Activated CD4-positive, alpha-beta T cell treated with anti-CD3 and anti-CD28 coated beads, Interleukin-2, Interleukin-6, amounts not matched to agents 100 ng/mL and 50 ng/mL, durations not matched to agents 16 hours and 8 hours (primary cell): ENCODE measurements around the gene TAS1R3.

Experiments used
- DNase-seq: peaks from one replicate; pipeline ENCODE4 v3.0.0-alpha.2; 2020

Gene TAS1R3

DNA sequence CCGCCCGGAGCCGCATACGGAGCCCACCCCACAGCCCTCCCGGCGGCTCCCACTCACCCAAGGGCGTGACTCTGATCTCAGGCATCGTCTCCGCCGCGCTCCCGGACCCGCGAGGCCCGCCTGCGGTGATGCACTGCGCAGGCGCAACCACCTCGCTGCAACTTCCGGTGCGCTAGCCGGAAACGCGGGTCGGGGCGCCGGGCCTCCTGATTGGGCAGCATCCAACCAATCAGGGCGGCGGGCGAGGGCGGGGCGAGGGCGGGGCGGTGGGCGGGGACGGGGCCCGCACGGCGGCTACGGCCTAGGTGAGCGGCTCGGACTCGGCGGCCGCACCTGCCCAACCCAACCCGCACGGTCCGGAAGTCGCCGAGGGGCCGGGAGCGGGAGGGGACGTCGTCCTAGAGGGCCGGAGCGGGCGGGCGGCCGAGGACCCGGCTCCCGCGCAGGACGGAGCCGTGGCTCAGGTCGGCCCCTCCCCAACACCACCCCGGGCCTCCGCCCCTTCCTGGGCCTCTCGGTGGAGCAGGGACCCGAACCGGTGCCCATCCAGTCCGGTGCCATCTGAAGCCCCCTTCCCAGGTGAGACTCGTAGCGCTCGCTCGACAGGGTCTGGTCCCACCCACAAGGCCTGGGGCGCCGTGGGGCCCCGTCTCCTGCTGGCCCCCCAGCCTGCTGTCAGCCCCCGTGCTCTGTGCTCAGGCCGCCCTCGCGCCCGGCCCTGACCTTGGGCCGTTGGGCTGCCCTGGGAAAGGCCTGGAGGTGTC lies 6.4 kb upstream of the TAS1R3 start, which contains the start of the genes CPTP and INTS11:
Gene CPTP (plus strand): TSS at position 279 of the 764 bp plus-strand sequence. CDS start 2,109 bp downstream, outside the sequence.
Gene INTS11 (minus strand): TSS at position 137 of the 764 bp plus-strand sequence. CDS start 52 bp downstream, at position 85.
- DNase-seq, result peak; percentile 98

DNA sequence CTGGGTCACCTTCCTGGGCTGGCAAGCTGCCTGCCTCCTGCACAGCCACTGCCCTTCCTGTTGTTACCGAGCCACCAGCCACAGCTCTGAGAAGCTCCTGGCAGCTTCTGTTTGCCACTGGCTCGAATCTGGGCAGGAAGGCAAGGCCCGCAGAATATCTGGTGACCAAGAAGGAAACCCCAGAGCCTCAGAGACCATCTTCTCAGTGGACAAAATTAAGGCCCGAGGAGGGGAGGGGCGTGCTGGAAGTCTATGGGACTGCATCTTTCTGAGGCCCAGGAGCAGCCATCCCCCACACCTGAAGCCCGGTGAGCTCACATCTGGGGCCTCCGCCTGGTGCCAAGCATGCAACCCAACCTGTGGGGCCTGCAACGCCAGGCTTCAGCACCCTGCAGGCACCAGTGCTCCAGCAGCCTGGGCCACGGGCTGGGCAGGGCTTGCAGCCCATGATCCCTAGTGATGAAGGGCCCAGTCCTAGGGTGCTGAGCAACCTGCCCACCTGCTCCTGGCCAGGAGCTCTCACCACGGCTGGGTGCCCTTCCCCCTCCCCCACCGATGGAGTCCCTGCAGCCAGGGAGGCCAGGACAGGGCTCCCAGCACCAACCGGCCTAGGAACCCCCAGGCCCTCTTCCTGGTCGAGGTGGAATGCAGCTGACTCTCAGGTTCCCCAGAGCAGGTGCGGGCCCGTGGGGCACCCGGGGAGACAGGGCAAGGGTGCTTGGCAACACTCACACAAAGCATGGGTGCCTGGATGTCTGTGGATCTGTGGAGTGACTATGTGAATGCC lies 5.6 kb upstream of the TAS1R3 start:
- DNase-seq, result no peak

DNA sequence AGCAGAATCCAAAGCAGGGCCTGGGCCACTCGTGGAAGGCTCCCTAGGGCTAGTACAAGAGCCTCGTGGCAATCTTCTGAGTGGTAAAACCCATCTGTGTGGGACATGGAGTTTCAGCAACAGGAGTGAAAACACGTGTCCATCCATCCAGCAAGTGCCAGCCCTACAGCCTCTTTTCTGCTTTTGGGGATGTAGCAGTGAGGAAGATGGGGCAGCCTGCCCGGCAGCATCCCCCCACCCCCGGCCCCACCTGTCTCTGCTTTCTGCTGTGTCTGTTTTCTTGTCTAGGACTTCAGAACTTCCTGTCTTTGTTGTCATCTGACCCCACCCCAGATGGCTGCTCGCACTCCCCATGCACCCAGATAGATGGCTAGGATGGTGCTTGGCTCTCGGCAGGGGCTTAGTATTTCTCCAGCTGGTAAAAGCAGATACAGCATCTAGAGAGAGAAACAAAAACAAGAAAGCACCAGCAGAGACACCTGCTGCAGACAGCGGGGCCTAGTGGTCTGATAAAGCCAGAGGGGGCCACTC lies 4.9 kb upstream of the TAS1R3 start:
- no peak for DNase-seq

DNA sequence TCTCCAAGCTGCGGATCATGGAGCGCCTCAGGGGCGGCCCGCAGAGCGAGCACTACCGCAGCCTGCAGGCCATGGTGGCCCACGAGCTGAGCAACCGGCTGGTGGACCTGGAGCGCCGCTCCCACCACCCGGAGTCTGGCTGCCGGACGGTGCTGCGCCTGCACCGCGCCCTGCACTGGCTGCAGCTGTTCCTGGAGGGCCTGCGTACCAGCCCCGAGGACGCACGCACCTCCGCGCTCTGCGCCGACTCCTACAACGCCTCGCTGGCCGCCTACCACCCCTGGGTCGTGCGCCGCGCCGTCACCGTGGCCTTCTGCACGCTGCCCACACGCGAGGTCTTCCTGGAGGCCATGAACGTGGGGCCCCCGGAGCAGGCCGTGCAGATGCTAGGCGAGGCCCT lies 3.8 kb upstream of the TAS1R3 start:
- no peak for DNase-seq

DNA sequence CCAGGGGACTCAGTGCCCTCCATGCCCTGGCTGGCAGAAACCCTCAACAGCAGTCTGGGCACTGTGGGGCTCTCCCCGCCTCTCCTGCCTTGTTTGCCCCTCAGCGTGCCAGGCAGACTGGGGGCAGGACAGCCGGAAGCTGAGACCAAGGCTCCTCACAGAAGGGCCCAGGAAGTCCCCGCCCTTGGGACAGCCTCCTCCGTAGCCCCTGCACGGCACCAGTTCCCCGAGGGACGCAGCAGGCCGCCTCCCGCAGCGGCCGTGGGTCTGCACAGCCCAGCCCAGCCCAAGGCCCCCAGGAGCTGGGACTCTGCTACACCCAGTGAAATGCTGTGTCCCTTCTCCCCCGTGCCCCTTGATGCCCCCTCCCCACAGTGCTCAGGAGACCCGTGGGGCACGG lies 2.8 kb upstream of the TAS1R3 start:
- no peak for DNase-seq

GRCh38 chr1:1329304-1330210 lies 1.5 kb upstream of the TAS1R3 start:
- DNase-seq, result no peak

DNA sequence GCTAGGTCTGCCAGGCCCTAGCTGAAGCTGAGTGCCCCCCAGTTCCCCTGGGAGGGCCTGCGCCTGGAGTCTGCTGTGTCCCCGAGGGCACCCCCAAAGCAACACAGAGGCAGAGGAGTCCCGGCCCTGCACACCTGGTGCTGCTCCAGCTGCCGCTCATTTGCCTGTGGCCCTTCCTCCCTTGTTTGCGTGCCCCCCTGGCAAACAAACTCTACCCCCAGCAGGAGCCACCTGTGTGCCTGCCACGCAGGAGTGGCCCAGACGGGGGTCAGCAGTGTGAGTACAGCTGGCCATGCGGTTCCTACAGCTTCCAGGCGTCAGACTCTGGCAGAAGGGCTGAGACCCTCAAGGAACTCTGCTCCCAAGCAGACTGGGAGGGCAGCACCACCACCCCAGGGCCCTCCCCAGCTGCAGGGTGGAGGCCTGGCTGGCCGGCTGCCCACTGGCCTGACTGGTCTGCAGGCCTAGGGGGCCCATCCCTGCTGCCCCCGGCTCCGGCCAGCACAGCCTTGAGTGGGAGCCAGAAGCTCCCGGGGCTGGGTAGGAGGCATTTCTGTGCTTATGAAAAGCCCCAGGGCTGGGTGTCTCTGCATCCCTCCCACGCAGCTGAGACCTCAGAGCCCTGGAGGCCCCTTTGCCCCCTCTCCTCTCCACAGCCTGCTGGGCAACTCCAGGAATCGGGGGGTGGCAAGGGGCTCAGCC lies 563 bp upstream of the TAS1R3 start:
- DNase-seq, result no peak

DNA sequence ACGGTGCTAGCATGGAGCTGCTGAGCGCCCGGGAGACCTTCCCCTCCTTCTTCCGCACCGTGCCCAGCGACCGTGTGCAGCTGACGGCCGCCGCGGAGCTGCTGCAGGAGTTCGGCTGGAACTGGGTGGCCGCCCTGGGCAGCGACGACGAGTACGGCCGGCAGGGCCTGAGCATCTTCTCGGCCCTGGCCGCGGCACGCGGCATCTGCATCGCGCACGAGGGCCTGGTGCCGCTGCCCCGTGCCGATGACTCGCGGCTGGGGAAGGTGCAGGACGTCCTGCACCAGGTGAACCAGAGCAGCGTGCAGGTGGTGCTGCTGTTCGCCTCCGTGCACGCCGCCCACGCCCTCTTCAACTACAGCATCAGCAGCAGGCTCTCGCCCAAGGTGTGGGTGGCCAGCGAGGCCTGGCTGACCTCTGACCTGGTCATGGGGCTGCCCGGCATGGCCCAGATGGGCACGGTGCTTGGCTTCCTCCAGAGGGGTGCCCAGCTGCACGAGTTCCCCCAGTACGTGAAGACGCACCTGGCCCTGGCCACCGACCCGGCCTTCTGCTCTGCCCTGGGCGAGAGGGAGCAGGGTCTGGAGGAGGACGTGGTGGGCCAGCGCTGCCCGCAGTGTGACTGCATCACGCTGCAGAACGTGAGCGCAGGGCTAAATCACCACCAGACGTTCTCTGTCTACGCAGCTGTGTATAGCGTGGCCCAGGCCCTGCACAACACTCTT lies 1.1 kb downstream of the TAS1R3 start:
- no peak for DNase-seq

DNA sequence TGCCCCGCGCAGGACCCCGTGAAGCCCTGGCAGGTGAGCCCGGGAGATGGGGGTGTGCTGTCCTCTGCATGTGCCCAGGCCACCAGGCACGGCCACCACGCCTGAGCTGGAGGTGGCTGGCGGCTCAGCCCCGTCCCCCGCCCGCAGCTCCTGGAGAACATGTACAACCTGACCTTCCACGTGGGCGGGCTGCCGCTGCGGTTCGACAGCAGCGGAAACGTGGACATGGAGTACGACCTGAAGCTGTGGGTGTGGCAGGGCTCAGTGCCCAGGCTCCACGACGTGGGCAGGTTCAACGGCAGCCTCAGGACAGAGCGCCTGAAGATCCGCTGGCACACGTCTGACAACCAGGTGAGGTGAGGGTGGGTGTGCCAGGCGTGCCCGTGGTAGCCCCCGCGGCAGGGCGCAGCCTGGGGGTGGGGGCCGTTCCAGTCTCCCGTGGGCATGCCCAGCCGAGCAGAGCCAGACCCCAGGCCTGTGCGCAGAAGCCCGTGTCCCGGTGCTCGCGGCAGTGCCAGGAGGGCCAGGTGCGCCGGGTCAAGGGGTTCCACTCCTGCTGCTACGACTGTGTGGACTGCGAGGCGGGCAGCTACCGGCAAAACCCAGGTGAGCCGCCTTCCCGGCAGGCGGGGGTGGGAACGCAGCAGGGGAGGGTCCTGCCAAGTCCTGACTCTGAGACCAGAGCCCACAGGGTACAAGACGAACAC lies 1.8 kb downstream of the TAS1R3 start:
- no peak for DNase-seq

DNA sequence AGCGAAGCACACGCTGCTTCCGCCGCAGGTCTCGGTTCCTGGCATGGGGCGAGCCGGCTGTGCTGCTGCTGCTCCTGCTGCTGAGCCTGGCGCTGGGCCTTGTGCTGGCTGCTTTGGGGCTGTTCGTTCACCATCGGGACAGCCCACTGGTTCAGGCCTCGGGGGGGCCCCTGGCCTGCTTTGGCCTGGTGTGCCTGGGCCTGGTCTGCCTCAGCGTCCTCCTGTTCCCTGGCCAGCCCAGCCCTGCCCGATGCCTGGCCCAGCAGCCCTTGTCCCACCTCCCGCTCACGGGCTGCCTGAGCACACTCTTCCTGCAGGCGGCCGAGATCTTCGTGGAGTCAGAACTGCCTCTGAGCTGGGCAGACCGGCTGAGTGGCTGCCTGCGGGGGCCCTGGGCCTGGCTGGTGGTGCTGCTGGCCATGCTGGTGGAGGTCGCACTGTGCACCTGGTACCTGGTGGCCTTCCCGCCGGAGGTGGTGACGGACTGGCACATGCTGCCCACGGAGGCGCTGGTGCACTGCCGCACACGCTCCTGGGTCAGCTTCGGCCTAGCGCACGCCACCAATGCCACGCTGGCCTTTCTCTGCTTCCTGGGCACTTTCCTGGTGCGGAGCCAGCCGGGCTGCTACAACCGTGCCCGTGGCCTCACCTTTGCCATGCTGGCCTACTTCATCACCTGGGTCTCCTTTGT lies 2.6 kb downstream of the TAS1R3 start:
- DNase-seq, result no peak

DNA sequence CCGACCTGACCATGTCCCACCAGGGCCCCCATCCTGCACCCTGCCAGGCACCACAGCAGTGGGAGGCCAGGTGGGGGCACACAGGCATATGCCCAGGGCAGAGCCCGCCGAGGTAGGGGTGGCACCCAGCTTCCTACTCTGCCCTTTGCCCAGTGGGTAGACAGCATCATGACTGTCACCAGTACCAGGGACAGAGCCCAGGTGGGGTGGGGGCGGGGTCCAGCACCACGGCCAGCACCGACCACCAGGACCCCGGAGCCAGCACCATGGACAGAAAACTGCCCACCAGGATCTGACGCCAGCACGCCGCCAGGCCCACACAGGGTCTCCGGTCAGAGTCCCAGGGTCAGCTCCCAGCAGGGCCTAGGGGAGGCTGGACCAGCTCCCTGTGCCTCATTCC lies 3.8 kb downstream of the TAS1R3 start:
- DNase-seq, result no peak

- no peak for DNase-seq
These were observed 4.2 kb downstream of the TAS1R3 start for GRCh38 chr1:1335283-1335682.

GRCh38 chr1:1335792-1336248 lies 4.7 kb downstream of the TAS1R3 start:
- DNase-seq, result no peak

GRCh38 chr1:1336446-1336845 lies 5.4 kb downstream of the TAS1R3 start:
- no peak for DNase-seq

- no peak for DNase-seq
These were observed 6.1 kb downstream of the TAS1R3 start for GRCh38 chr1:1336931-1337792.

- DNase-seq, result peak; percentile 62
These were observed 6.7 kb downstream of the TAS1R3 start for GRCh38 chr1:1337793-1338147.

- no peak for DNase-seq
These were observed 7.2 kb downstream of the TAS1R3 start for GRCh38 chr1:1338278-1338677.

DNA sequence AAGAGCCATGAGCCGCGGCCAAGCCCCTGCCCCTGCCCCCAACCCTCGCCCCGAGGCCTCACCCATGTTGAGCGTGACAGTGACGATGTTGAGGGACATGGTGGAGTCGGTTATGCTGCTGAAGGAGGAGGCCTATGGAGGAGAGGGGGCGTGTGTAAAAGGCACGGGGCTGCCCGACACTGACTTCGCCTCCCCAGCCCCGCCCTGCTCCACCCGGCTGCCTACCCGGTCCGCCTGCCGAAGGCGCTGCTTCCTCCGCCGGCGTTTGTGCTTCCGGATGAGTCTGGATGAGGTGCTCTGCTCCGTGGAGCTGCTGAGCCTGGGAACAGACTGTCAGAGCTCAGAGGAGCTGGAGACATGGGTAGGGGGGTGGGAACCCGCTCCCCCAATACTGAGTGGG lies 9.1 kb downstream of the TAS1R3 start:
- no peak for DNase-seq
